HG03060 (cell line): ENCODE measurements around the gene STX4.

Experiments
- ATAC-seq: cut with Tn5 transposase; IDR thresholded peaks from one replicate; pipeline ENCODE4 v1.9.1; 2021; ENCODE audit warnings: low read depth, moderate number of reproducible peaks; ENCODE audit not compliant: unreplicated experiment

Gene STX4

DNA sequence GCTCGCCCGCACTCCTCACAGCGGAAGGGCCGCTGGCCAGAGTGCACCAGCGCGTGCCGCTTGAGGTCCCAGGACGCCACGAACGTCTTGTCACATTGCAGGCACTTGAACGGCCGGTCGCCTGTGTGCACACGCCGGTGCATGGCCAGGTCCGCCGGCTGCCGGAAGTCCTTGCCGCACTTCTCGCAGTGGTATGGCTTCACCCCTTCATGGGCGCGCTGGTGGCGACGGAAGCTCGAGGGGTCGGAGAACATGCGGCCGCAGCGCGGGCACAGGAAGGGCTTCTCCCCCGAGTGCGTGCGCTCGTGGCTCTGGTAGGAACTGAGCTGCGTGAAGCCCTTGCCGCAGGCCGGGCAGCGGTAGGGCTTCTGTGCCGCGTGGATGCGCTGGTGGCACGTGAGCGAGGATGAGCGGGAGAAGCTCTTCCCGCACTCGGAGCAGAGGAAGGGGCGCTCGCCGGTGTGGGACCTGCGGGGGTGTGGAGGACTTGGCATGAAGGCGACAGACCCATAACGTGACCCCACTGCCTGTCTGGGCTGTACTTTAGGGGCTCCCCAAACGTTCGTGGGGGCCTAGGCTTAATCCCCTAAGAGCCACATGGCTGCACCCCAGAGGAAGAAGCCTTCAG is 28.6 kb downstream of the STX4 start:
- ATAC-seq = no peak

DNA sequence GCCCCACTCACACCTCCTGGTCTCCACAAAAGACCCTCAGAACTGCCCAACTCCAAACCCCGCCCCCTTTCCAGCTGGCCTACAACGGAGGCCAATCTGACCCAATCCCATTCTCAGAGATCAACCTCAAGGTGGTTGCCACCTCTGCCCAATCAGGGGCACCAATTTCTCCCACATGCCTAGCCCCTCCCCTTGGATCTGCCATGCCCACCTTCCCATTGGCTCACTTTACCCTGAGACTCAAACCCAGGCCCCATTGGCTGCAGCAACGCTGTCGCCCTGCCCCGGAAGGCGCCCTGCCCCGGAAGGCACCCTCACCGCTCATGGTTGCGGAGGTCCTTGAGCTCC is 30.1 kb downstream of the STX4 start:
- ATAC-seq = no peak

DNA sequence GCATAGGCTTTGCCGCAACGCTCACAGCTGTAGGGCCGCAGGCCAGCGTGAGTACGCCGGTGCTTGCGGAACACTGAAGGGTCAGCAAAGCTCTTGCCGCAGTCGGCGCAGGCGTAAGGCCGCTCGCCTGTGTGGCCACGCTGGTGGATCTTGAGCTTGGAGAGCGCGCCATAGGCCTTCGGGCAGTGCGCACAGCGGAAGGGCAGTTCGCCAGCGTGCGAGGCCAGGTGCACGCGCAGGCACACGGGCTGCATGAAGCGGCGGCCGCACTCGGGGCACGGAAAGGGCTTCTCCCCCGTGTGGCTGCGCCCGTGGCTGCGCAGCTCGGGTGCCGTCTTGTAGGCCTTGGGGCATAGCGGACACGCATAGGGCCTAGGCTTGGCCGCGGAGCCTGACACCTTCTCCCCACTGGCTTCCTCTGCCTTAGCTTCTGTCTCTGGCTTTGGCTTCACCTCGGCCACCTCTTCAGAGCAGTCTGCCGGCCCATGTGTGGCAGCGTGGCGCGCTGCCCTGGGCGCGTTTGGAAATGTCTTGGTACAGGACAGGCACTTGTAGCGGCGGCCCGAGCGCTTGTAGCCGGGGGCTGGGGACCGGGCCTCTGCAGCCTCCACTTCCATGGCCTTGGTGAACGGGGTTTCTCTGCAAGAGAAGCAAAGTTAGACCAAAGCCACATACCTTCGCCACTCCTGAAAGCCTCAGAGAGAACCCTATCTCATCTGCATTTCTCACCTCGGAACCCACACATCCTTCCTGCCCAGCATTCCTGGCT is 30.7 kb downstream of the STX4 start:
- ATAC-seq = no peak

DNA sequence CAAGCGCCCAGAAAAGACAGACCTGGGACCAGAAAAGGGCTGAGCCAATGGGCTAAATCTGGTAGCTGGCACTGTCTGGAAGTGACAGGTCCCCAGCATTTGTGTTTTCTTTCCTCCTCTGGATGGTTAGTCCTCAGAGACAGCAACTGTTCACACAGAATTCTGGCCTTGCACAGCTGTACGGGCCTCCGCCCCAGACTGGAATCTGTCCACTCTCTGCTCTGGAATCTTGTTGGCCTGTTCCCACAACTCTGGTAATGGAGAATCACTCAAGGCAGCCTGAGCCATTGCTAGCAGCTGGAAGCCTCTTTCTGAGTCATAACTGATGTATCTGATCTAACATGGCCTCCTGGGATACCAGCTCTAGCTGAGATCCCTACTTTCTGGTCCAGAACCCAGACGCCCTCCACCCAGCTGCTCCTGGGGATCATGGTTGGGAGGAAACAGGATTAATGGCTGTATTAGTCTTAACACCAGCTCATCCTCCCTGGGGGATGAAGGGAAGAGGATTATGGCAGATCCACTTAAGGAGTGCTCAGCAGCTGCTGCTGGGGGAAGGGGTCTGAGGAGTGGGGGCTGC is 31.6 kb downstream of the STX4 start:
- ATAC-seq = no peak

DNA sequence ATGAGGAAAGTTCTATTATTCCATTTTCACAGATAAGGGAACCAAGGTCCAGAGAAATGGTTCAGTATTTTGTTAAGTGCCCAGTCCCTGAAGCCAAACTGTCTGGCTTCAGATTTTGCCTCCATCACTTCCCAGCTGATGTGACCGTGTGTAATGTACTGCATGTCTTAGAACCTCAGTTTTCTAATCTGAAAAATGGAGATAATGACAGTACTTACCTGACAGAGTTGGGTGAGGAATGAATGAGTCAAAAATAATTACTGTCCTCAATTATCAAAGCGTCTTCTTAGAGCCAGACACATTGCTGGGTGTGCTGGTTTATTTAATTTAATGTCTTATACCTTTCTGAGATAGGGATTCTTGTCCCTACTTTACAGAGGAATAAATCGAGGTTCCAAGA is 34.0 kb downstream of the STX4 start:
- ATAC-seq = no peak

DNA sequence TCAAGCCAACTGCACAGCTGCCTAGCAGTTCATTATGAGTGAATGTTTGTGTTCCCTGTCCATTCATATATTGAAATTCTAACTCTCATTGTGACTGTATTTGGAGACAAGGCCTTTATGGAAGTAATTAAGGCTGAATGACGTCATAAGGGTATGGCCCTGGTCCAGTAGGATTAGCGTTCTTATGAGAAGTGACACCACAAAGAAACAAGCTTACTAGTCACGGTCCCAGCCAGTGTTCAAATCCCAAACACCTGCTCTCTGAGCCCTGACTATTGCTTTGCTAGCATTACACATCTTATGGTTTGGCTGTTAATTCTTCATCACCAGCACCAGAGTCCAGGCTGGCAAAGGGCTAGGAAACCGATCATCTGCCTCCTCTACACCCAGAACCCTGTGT is 38.5 kb downstream of the STX4 start:
- ATAC-seq = no peak

DNA sequence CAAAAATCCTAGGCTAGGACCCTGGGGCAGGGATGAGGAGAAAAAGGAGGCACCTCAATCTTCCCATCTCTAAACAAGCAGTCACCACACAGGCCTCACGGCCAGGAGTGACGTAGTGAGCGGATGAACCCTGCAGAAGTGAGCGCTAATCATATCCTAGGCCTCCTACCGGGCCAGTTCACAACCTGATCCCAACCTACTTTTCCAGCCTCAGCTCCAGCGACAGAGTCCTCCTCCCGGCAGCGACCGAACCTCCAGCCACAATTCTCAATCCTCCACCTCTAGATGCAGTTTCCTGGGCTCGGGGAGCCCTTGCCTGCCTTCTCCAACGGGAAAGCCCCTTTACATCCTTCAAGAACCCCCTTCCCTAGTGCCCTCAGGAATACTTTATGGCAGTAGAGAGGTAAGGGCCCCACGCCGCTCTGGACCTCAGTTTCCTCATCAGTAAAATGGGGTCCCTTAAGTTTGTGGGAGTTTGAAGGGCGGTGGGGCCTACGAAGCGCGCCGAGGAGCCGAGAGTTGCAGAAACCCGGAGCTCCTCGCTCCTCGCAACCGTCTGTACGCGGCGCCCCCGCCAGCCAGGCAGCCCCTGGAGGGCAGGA is 39.3 kb downstream of the STX4 start:
- no peak for ATAC-seq

DNA sequence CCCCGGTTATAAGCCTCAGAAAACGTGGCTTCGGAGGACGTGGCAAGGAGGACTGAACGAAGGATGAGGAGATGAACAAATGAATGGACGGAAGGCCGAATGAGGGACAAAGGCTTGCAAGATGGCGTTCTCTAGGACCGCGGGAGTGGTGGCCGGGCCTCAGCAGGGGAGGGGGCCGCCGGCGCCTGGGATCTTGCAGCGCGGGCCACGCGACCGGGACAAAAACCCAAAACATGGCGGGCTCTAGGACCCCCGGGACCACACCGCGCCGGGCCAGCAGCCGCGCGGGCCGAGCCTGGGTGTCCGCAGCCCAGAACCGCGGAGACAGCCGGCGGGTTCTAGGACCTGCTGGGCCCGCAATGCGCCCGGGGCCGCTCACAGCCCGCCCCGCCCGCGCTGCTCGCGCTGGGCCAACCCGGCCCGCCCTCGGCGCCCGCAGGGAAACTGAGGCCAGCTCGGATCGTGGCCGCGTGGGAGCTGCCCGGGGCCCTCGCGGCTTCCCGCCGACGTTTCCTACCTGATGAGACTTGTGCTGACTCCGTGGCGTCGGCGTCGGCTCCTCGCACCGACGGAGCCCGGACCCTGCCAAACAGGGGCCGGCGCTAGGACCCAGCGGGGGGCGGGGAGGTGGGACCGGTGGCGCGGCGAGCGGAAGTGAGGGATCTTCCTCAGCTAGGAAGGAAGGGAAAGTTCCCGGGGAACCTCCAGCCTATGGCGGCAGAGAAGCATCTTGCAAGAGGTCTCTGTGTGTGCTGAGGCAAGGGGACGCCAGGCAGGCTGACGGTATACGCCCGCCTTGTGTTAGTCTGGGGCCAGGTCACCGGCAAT is 40.0 kb downstream of the STX4 start:
- ATAC-seq = peak; percentile 31

DNA sequence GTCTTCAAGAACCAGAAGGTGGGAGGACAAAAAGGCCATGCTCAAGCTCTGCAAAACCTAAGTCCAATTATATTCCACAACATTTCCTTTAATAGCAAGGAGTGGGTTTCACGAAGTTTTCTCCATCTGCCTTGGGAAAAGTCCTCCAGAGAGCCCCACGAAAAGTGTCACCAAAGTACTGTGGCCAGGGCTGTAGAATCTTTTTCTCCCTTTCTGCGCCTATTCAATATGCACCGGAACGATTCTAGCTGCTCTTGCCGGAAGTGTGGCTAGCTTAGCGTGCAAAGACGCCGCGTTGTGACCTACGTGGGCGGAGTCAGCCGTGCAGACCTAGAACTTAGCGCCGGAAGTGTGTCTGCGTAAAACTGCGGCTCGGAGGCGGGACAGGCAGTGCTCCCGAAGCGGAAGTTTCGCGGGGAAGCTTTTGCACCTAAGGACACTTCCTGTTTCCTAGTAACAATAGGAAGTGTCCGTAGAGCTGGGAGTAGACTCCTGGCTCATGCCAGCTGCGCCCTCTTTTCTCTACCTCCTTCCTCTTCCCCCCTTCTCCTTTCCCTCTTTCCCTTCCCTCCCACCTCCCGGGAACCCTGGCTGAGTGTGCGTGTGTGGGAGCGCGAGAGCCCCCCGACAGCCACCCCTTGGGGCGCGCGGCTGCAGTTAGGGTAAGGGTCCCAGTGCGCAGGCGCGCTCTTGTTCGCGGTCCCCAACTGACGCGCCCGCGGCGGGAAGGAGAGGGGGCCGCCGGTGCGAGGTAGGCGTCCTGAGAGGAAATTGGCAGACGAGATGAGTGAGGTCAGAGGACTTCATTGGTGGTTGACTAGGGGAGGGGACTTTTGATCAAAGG is 40.8 kb downstream of the STX4 start, which contains the start of the genes ZNF646 and ZNF668:
TSS of gene ZNF646 (plus strand) at position 453 of the 844 bp plus-strand sequence. CDS start 1,903 bp downstream, outside the sequence.
TSS of gene ZNF668 (minus strand) at position 271 of the 844 bp plus-strand sequence. CDS start 9,781 bp downstream, outside the sequence.
- ATAC-seq = peak; percentile 53

DNA sequence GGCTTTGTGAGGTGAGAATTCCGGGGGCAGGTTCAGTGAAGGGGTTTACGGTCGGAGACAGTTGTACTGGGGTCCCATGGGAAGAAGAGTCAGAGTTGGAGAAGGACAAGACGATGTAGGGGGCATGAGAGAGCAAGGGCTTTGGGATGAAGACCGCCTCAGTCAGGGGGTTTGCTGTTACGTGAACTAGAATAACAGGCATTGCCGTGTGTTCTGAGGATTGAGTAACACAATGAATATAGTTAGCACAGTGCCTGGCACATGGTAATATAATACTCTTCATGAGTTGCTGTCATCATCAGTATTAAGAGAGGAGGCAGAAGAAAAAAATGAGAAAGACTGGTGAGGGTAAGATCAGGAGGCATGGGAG is 41.4 kb downstream of the STX4 start:
- no peak for ATAC-seq

DNA sequence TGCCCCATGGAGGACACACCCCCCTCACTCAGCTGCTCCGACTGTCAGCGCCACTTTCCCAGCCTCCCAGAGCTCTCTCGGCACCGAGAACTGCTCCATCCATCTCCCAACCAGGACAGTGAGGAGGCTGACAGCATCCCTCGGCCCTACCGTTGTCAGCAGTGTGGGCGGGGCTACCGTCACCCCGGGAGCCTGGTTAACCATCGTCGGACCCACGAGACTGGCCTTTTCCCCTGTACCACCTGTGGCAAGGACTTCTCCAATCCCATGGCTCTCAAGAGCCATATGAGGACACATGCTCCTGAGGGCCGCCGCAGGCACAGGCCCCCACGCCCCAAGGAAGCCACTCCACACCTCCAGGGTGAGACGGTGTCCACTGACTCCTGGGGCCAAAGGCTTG is 43.0 kb downstream of the STX4 start:
- ATAC-seq = no peak

DNA sequence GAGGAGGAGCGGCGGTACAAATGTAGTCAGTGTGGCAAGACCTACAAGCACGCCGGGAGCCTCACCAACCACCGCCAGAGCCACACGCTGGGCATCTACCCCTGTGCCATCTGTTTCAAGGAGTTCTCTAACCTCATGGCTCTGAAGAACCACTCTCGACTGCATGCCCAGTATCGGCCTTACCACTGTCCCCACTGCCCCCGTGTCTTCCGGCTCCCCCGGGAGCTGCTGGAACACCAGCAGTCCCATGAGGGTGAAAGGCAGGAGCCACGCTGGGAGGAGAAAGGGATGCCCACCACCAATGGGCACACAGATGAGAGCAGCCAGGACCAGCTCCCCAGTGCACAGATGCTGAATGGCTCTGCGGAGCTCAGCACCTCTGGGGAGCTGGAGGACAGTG is 43.7 kb downstream of the STX4 start:
- no peak for ATAC-seq

DNA sequence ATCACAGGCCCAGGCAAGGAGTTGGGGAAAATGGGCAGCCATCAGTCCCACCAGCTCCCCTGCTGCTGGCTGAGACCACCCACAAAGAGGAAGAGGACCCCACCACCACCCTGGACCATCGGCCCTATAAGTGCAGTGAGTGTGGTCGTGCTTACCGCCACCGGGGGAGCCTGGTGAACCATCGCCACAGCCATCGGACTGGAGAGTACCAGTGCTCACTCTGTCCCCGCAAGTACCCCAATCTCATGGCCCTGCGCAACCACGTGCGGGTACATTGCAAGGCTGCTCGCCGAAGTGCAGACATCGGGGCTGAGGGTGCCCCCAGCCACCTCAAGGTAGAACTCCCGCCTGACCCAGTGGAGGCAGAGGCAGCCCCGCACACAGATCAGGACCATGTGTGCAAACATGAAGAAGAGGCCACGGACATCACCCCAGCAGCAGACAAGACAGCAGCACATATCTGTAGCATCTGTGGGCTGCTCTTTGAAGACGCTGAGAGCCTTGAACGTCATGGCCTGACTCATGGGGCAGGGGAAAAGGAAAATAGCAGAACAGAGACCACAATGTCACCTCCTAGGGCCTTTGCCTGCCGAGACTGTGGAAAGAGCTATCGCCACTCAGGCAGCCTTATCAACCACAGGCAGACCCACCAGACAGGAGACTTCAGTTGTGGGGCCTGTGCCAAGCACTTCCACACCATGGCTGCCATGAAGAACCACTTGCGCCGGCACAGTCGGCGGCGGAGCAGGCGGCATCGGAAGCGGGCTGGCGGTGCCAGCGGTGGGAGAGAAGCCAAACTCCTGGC is 44.4 kb downstream of the STX4 start:
- ATAC-seq = no peak

DNA sequence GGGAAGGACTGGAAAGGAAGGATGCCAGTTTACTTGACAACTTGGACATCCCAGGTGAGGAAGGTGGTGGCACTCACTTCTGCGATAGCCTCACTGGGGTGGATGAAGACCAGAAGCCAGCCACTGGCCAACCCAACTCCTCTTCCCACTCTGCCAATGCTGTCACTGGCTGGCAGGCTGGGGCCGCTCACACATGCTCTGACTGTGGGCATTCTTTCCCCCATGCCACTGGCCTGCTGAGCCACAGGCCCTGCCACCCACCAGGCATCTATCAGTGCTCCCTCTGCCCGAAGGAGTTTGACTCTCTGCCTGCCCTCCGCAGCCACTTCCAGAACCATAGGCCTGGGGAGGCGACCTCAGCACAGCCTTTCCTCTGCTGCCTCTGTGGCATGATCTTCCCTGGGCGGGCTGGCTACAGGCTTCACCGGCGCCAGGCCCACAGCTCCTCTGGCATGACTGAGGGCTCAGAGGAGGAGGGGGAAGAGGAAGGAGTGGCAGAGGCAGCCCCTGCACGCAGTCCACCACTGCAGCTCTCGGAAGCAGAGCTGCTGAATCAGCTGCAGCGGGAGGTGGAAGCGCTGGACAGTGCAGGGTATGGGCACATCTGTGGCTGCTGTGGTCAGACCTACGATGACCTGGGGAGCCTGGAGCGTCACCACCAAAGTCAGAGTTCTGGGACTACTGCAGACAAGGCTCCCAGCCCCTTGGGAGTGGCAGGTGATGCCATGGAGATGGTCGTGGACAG is 45.4 kb downstream of the STX4 start:
- ATAC-seq = no peak

DNA sequence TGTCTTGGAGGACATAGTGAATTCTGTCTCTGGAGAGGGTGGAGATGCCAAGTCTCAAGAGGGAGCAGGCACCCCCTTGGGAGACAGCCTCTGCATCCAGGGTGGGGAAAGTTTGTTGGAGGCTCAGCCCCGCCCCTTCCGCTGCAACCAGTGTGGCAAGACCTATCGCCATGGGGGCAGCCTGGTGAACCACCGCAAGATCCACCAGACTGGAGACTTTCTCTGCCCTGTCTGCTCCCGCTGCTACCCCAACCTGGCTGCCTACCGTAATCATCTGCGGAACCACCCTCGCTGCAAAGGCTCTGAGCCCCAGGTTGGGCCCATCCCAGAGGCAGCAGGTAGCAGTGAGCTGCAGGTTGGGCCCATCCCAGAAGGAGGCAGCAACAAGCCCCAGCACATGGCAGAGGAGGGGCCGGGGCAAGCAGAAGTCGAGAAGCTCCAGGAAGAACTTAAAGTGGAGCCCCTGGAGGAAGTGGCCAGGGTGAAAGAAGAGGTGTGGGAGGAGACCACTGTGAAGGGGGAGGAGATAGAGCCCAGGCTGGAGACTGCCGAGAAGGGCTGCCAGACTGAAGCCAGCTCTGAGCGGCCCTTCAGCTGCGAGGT is 46.1 kb downstream of the STX4 start:
- ATAC-seq = no peak

DNA sequence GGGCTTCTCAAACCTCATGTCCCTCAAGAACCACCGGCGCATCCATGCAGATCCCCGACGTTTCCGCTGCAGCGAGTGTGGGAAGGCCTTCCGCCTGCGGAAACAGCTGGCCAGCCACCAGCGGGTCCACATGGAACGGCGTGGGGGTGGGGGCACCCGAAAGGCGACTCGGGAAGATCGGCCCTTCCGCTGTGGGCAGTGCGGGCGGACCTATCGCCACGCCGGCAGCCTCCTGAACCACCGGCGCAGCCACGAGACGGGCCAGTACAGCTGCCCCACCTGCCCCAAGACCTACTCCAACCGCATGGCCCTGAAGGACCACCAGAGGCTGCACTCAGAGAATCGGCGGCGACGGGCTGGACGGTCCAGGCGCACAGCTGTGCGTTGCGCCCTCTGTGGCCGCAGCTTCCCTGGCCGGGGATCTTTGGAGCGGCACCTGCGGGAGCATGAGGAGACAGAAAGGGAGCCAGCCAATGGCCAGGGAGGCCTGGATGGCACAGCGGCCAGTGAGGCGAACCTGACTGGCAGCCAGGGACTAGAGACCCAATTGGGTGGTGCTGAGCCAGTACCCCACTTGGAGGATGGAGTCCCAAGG is 46.8 kb downstream of the STX4 start:
- no peak for ATAC-seq

DNA sequence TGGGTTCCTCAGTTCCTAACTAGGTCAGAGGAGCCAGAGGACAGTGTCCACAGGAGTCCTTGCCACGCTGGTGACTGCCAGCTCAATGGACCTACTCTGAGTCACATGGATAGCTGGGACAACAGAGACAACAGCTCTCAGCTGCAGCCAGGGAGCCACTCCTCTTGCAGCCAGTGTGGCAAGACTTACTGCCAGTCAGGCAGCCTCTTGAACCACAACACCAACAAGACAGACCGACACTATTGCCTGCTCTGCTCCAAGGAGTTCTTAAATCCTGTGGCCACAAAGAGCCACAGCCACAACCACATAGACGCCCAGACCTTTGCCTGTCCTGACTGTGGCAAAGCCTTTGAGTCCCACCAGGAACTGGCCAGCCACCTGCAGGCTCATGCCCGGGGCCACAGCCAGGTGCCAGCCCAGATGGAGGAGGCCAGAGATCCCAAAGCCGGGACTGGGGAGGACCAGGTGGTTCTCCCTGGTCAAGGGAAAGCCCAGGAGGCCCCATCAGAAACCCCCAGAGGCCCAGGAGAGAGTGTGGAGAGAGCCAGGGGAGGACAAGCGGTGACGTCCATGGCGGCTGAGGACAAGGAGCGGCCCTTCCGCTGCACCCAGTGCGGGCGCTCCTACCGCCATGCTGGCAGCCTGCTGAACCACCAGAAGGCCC is 47.5 kb downstream of the STX4 start:
- ATAC-seq = no peak
